IMR-90 (cell line): ENCODE data around the gene GTSE1. TPM values are rescaled to one million over a fixed set of nuclear protein-coding genes. Genes with fewer than 3 reads are reported as not detected.

Experiments
- ATAC-seq: fragments of 200-7000 bp; cut with Tn5 transposase; 2 replicates; pipeline ENCODE4 v1.9.1; 2020; ENCODE audit warnings: low read depth, mild to moderate bottlenecking, moderate library complexity
- BruUV-seq: library from RNA; stranded (reverse); fragments of 400-500 nt; replicated peaks from 2 replicates; lab custom pipeline; 2021; lab: Mats Ljungman, UMichigan
- CTCF ChIA-PET: fragments of 300-600 bp; formaldehyde crosslinking; extraction: SDS; loops from one replicate; lab custom pipeline; 2021; ENCODE audit warnings: antibody characterized with exemption; lab: Yijun Ruan, JAX
- POLR2A ChIA-PET: fragments of 300-600 bp; sonication (Branson Sonifier 250); formaldehyde crosslinking; loops from one replicate; lab custom pipeline; 2022; ENCODE audit warnings: antibody characterized with exemption; ENCODE audit not compliant: unreplicated experiment; lab: Charles Lee
- DNase-seq: peaks from one replicate; pipeline ENCODE4 v3.0.0; 2013
- H2AFZ ChIP-seq: replicated peaks from 2 replicates; pipeline ENCODE3; 2013; ENCODE audit warnings: low read length, mild to moderate bottlenecking; ENCODE audit not compliant: poor library complexity
- H2AK5ac ChIP-seq: 2 replicates; pipeline ENCODE4 v1.6.1; 2013; ENCODE audit warnings: low read depth, low read length, inconsistent platforms
- H2AK9ac ChIP-seq: replicated peaks from 2 replicates; pipeline ENCODE3; 2013; ENCODE audit warnings: mild to moderate bottlenecking, low read depth, low read length, moderate library complexity; ENCODE audit not compliant: poor library complexity
- H2BK120ac ChIP-seq: 2 replicates; pipeline ENCODE4 v1.6.1; 2013; ENCODE audit warnings: low read depth, low read length, inconsistent platforms
- H2BK15ac ChIP-seq: 3 replicates; pipeline ENCODE4 v1.6.1; 2013; ENCODE audit warnings: low read depth, low read length, inconsistent platforms
- H2BK20ac ChIP-seq: 2 replicates; pipeline ENCODE4 v1.6.1; 2013; ENCODE audit warnings: low read depth, mild to moderate bottlenecking, inconsistent platforms, low read length, moderate library complexity
- H2BK5ac ChIP-seq: 2 replicates; pipeline ENCODE4 v1.6.1; 2013; ENCODE audit warnings: mild to moderate bottlenecking, low read depth, low read length, inconsistent platforms; ENCODE audit not compliant: poor library complexity, severe bottlenecking
- H3K14ac ChIP-seq: replicated peaks from 2 replicates; pipeline ENCODE4 v1.6.1; 2013; ENCODE audit warnings: low read depth, low read length, inconsistent platforms
- H3K18ac ChIP-seq: 2 replicates; pipeline ENCODE4 v1.6.1; 2013; ENCODE audit warnings: low read depth, low read length, control low read depth
- H3K23ac ChIP-seq: 2 replicates; pipeline ENCODE4 v1.6.1; 2013; ENCODE audit warnings: low read depth, low read length, inconsistent platforms
- H3K27ac ChIP-seq: 2 replicates; pipeline ENCODE4 v1.5.1; 2013; ENCODE audit warnings: mild to moderate bottlenecking, control low read depth, low read length; ENCODE audit not compliant: insufficient read depth
- H3K27me3 ChIP-seq: 2 replicates; pipeline ENCODE4 v1.6.1; 2013; ENCODE audit warnings: low read length; ENCODE audit not compliant: control insufficient read depth, insufficient read depth
- H3K36me3 ChIP-seq: 2 replicates; pipeline ENCODE4 v1.6.1; 2013; ENCODE audit warnings: low read length, mixed read lengths; ENCODE audit not compliant: control insufficient read depth, insufficient read depth
- H3K4ac ChIP-seq: 2 replicates; pipeline ENCODE4 v1.6.1; 2013; ENCODE audit warnings: low read depth, low read length, inconsistent platforms
- H3K4me1 ChIP-seq: 2 replicates; pipeline ENCODE4 v1.6.1; 2013; ENCODE audit warnings: low read length, mixed read lengths; ENCODE audit not compliant: control insufficient read depth, insufficient read depth
- H3K4me2 ChIP-seq: 2 replicates; pipeline ENCODE4 v1.6.1; 2013; ENCODE audit warnings: low read depth, mild to moderate bottlenecking, control low read depth, low read length, moderate library complexity
- H3K4me3 ChIP-seq: 2 replicates; pipeline ENCODE4 v1.5.1; 2013; ENCODE audit warnings: low read depth, mild to moderate bottlenecking, control low read depth, low read length, moderate library complexity; ENCODE audit not compliant: insufficient read depth
- H3K56ac ChIP-seq: 2 replicates; pipeline ENCODE4 v1.6.1; 2013; ENCODE audit warnings: low read length, inconsistent platforms; ENCODE audit not compliant: insufficient read depth; ENCODE audit errors: extremely low read depth
- H3K79me1 ChIP-seq, 2 experiments: 2 replicates each; pipeline ENCODE4 v1.6.1; 2013; ENCODE audit warnings: low read length in 2 of 2, inconsistent platforms in 1 of 2, low read depth in 1 of 2
- H3K9ac ChIP-seq: 2 replicates; pipeline ENCODE4 v1.6.1; 2013; ENCODE audit warnings: low read depth, low read length, control low read depth
- H3K9me1 ChIP-seq: 2 replicates; pipeline ENCODE4 v1.6.1; 2013; ENCODE audit warnings: low read length, inconsistent platforms; ENCODE audit not compliant: insufficient read depth
- H3K9me3 ChIP-seq: 2 replicates; pipeline ENCODE4 v1.6.1; 2013; ENCODE audit warnings: low read length; ENCODE audit not compliant: control insufficient read depth, insufficient read depth
- H4K20me1 ChIP-seq: 2 replicates; pipeline ENCODE4 v1.6.1; 2013; ENCODE audit warnings: low read length, inconsistent platforms; ENCODE audit not compliant: insufficient read depth
- H4K5ac ChIP-seq: 2 replicates; pipeline ENCODE4 v1.6.1; 2013; ENCODE audit warnings: mild to moderate bottlenecking, low read depth, low read length, control low read depth
- H4K8ac ChIP-seq, 2 experiments: 2 replicates each; pipeline ENCODE4 v1.6.1; 2013; ENCODE audit warnings: low read depth in 2 of 2, low read length in 2 of 2, control low read depth in 1 of 2, inconsistent platforms in 1 of 2
- H4K91ac ChIP-seq: 2 replicates; pipeline ENCODE4 v1.6.1; 2013; ENCODE audit warnings: low read depth, low read length, inconsistent platforms; ENCODE audit not compliant: insufficient read depth
- CEBPB ChIP-seq: IDR thresholded peaks from 2 replicates; pipeline ENCODE4 v1.6.1; 2012; ENCODE audit warnings: low read depth, low read length, improper control_type of control experiment
- CHD1 ChIP-seq: IDR thresholded peaks from 2 replicates; pipeline ENCODE4 v1.6.1; 2012; ENCODE audit warnings: low read depth, low read length, improper control_type of control experiment
- ELK1 ChIP-seq: fragments of 150-350 bp; IDR thresholded peaks from 2 replicates; pipeline ENCODE4 v1.6.1; 2016; ENCODE audit warnings: low read depth, mild to moderate bottlenecking, low read length, moderate library complexity, borderline replicate concordance
- MAFK ChIP-seq: IDR thresholded peaks from 2 replicates; pipeline ENCODE4 v1.6.1; 2012; ENCODE audit warnings: low read depth, low read length, improper control_type of control experiment
- MAZ ChIP-seq: IDR thresholded peaks from 2 replicates; pipeline ENCODE4 v1.6.1; 2012; ENCODE audit warnings: low read depth, mild to moderate bottlenecking, low read length, improper control_type of control experiment, moderate library complexity, borderline replicate concordance
- MXI1 ChIP-seq: IDR thresholded peaks from 2 replicates; pipeline ENCODE4 v1.6.1; 2012; ENCODE audit warnings: low read depth, mild to moderate bottlenecking, low read length, moderate library complexity, borderline replicate concordance
- NFE2L2 ChIP-seq: fragments of 150-350 bp; IDR thresholded peaks from 2 replicates; pipeline ENCODE4 v1.6.1; 2016; ENCODE audit warnings: low read depth, mild to moderate bottlenecking, low read length
- POLR2A ChIP-seq: IDR thresholded peaks from 2 replicates; pipeline ENCODE4 v1.6.1; 2012; ENCODE audit warnings: mild to moderate bottlenecking, low read depth, low read length
- RAD21 ChIP-seq: IDR thresholded peaks from 2 replicates; pipeline ENCODE4 v1.6.1; 2012; ENCODE audit warnings: low read length, improper control_type of control experiment
- RCOR1 ChIP-seq: IDR thresholded peaks from 2 replicates; pipeline ENCODE4 v1.6.1; 2012; ENCODE audit warnings: mild to moderate bottlenecking, low read length, improper control_type of control experiment; ENCODE audit not compliant: insufficient replicate concordance
- RFX5 ChIP-seq: IDR thresholded peaks from 2 replicates; pipeline ENCODE4 v1.8.0; 2012; ENCODE audit warnings: low read depth, mild to moderate bottlenecking, low read length, moderate library complexity
- SMC3 ChIP-seq: fragments of 150-350 bp; IDR thresholded peaks from 2 replicates; pipeline ENCODE4 v1.6.1; 2016; ENCODE audit warnings: low read depth, mild to moderate bottlenecking, antibody characterized with exemption, low read length, moderate library complexity
- WGBS, 2 experiments: methylation state at CpG; one replicate each; pipeline versions ENCODE4 v1.1.5 to v1.1.7; 2013; ENCODE audit warnings: missing lambda C conversion rate in 2 of 2; ENCODE audit not compliant: insufficient read length in 1 of 2; ENCODE audit errors: extremely low coverage in 2 of 2; 5-methylcytosine and 5-hydroxymethylcytosine counted together
- dilution Hi-C: fragments of 300-500 bp; cut with HindIII; formaldehyde crosslinking; loops from one replicate; pipeline ENCODE4 v1.14.3; 2018; ENCODE audit warnings: low sequenced_read_pairs; ENCODE audit not compliant: unreplicated experiment
- in situ Hi-C: fragments of 300-500 bp; cut with MboI; formaldehyde crosslinking; loops from 3 replicates; pipeline ENCODE4 v1.14.3; 2019; ENCODE audit warnings: low sequenced_read_pairs, inconsistent platforms, mixed read lengths
- intact Hi-C: fragments of 100-400 bp; cut with micrococcal nuclease; formaldehyde crosslinking; loops from 2 replicates; pipeline ENCODE4 v1.10.0; 2022
- polyA plus RNA-seq, 3 experiments: library from polyadenylated mRNA; depleted of rRNA; stranded (reverse); fragments of >200 nt; gene quantifications; 2 replicates each; pipeline ENCODE4 v1.2.3, GENCODE V29; 2012; ENCODE audit warnings: low replicate concordance in 1 of 3
- total RNA-seq: library from RNA; depleted of rRNA; stranded (reverse); fragments of >200 nt; gene quantifications from 2 replicates; pipeline ENCODE4 v1.2.3, GENCODE V29; 2012
- TF ChIP-seq, protein P1 (sequence below): conservative IDR thresholded peaks from 2 replicates; pipeline ENCODE4 v1.5.1; 2012; ENCODE audit warnings: mild to moderate bottlenecking, low read depth, low read length, improper control_type of control experiment
- TF ChIP-seq, protein P2 (sequence below): fragments of 150-350 bp; IDR thresholded peaks from 2 replicates; pipeline ENCODE4 v1.6.1; 2017; ENCODE audit warnings: mild to moderate bottlenecking, antibody characterized with exemption, low read length, low read depth

GTSE1 gene
- total and polyA plus RNA-seq, 2 of the 4 experiments (the other 2 are of a cell fraction), result 5.9 to 17.1 TPM

GRCh38 chr22:46276563-46276962 lies 20.1 kb upstream of the GTSE1 start:
- H3K4me1 ChIP-seq, result no peaks in the 10 kb centered on the region
- no peak for TF ChIP-seq POLR2A
- no peak for TF ChIP-seq SMC3
- no peak for TF ChIP-seq RCOR1
- TF ChIP-seq, protein P1, sequence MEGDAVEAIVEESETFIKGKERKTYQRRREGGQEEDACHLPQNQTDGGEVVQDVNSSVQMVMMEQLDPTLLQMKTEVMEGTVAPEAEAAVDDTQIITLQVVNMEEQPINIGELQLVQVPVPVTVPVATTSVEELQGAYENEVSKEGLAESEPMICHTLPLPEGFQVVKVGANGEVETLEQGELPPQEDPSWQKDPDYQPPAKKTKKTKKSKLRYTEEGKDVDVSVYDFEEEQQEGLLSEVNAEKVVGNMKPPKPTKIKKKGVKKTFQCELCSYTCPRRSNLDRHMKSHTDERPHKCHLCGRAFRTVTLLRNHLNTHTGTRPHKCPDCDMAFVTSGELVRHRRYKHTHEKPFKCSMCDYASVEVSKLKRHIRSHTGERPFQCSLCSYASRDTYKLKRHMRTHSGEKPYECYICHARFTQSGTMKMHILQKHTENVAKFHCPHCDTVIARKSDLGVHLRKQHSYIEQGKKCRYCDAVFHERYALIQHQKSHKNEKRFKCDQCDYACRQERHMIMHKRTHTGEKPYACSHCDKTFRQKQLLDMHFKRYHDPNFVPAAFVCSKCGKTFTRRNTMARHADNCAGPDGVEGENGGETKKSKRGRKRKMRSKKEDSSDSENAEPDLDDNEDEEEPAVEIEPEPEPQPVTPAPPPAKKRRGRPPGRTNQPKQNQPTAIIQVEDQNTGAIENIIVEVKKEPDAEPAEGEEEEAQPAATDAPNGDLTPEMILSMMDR, result no peak
- no peak for TF ChIP-seq RFX5
- no peak for TF ChIP-seq MAFK
- TF ChIP-seq, protein P2, sequence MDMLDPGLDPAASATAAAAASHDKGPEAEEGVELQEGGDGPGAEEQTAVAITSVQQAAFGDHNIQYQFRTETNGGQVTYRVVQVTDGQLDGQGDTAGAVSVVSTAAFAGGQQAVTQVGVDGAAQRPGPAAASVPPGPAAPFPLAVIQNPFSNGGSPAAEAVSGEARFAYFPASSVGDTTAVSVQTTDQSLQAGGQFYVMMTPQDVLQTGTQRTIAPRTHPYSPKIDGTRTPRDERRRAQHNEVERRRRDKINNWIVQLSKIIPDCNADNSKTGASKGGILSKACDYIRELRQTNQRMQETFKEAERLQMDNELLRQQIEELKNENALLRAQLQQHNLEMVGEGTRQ, result no peak
- no peak for TF ChIP-seq RAD21
- TF ChIP-seq ELK1, result no peak
- no peak for TF ChIP-seq CEBPB
- no peak for TF ChIP-seq MXI1
- TF ChIP-seq CHD1, result no peak
- no peak for TF ChIP-seq MAZ
- TF ChIP-seq NFE2L2, result no peak
- H3K56ac ChIP-seq, result no peak overlapping the region
- no peak overlapping the region for H2BK15ac ChIP-seq
- no peak overlapping the region for H3K14ac ChIP-seq
- H3K27ac ChIP-seq, result no peak overlapping the region
- in situ Hi-C loops (no loop called here), dilution Hi-C loops (no loop called here), intact Hi-C loops (no loop called here)
- ChIA-PET CTCF (interaction anchor here (0.8 kb wide), 1 partner anchor 9 kb away, joined by 5 read pairs; the partner anchor contains the start of gene TTC38), POLR2A (no interaction called here)
- H3K9ac ChIP-seq, result no peak overlapping the region
- H3K79me1 ChIP-seq, result no peaks in the 10 kb centered on the region; a peak in 2 of 4 replicates
- no CpG with 5 or more reads among the region's 7 CpGs for WGBS, 2 experiments
- no peak overlapping the region for H2AFZ ChIP-seq
- ATAC-seq (no peak), DNase-seq (no peak)
- no peak overlapping the region for H3K4me2 ChIP-seq
- H3K27me3 ChIP-seq, result no peaks in the 10 kb centered on the region
- H4K20me1 ChIP-seq, result no peaks in the 10 kb centered on the region
- peaks cover 80% of the 10 kb centered on the region for H3K36me3 ChIP-seq
- no peak overlapping the region for H2AK9ac ChIP-seq
- no peak overlapping the region for H4K8ac ChIP-seq
- no peak overlapping the region for H4K91ac ChIP-seq
- no peak overlapping the region for H3K18ac ChIP-seq
- no peak overlapping the region for H2BK120ac ChIP-seq
- H3K9me1 ChIP-seq, result no peaks in the 10 kb centered on the region
- H4K5ac ChIP-seq, result no peak overlapping the region
- H3K23ac ChIP-seq, result no peak overlapping the region
- H2BK5ac ChIP-seq, result no peak overlapping the region
- H3K9me3 ChIP-seq, result no peaks in the 10 kb centered on the region
- H3K4me3 ChIP-seq, result no peak overlapping the region
- H2BK20ac ChIP-seq, result no peak overlapping the region
- H3K4ac ChIP-seq, result no peak overlapping the region
- BruUV-seq, result no TSS peak
- H2AK5ac ChIP-seq, result no peak overlapping the region
